ENCODE data around the gene COL10A1. TPM values are rescaled to one million over a fixed set of nuclear protein-coding genes. Genes with fewer than 3 reads are reported as not detected.

The COL10A1 gene
- total and polyA plus RNA-seq, 2 donors (not counting 3 experiments of a cell fraction or from before 2014, with no cell fraction given): not detected

DNA sequence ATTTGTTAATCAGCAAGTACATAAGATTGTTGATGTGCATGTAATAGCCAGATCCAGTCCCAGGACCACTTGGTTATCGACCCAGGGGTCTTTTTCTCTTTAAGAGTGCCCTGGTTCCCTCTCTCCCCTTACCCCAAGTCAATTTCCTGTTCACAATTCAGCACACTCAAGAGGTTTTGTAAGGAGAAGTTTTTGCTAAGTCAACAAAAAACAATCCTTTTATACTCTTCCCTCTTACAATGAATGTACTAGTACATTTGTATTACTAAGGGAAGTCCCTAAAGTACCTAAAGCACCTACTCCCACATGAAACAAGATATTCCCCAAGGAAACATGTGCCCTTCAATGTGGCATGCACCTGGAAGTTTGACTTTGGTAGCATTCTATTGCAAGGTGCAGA, 26.9 kb downstream of the COL10A1 start:
- no peak overlapping the region for H3K4me2 ChIP-seq (ENCODE audit: insufficient read depth, low read length)
- ChIA-PET POLR2A (no interaction called here), CTCF (interaction anchor here (0.6 to 5.0 kb wide), 4 partner anchors 12 to 203 kb away, joined by 3 to 216 read pairs (median 3); no protein-coding TSS in a partner anchor)
- no peak overlapping the region for H2AFZ ChIP-seq (ENCODE audit: low read depth, low read length)
- no peak for FAIRE-seq
- H3K27ac ChIP-seq (ENCODE audit: insufficient read depth, low read depth, low read length): no peak overlapping the region
- DNase-seq (ENCODE audit: low read depth, low spot score): no peak
- no peaks in the 10 kb centered on the region for H3K79me2 ChIP-seq (ENCODE audit: control insufficient read depth, insufficient read depth, low read length)
- H3K4me3 ChIP-seq (replicated peaks in 1 of 3; ENCODE audit: insufficient read depth in 1 of 3, low read depth in 1 of 3, low read length in 3 of 3): no peak overlapping the region
- H4K20me1 ChIP-seq (replicated peaks; ENCODE audit: control insufficient read depth, extremely low read depth, insufficient read depth, low read length): no peaks in the 10 kb centered on the region
- peaks cover 0 to 3% of the 10 kb centered on the region in 2 experiments for H3K27me3 ChIP-seq (ENCODE audit: control insufficient read depth in 2 of 2, insufficient read depth in 2 of 2, low read length in 2 of 2)
- dilution Hi-C loops (cut with MboI; ENCODE audit: extremely low pct_ligation_motif_present, low sequenced_read_pairs): no loop called here
- peaks cover 11% of the 10 kb centered on the region for H3K4me1 ChIP-seq (ENCODE audit: control insufficient read depth, extremely low read depth, insufficient read depth, low read length)
- BruUV-seq (replicated peaks): no TSS peak
- intact Hi-C loops (cut with micrococcal nuclease): loop anchor here (5.0 kb wide), 1 partner anchor 202 kb away; no protein-coding TSS in a partner anchor
- no peak overlapping the region for H3K9ac ChIP-seq (replicated peaks; ENCODE audit: extremely low read depth, insufficient read depth, low read length)
- H3K9me3 ChIP-seq (replicated peaks; ENCODE audit: control insufficient read depth, insufficient read depth, low read length): no peaks in the 10 kb centered on the region
- no peaks in the 10 kb centered on the region for H3K9me1 ChIP-seq (replicated peaks; ENCODE audit: control insufficient read depth, extremely low read depth, insufficient read depth, low read length)
- no peaks in the 10 kb centered on the region for H3K36me3 ChIP-seq (ENCODE audit: control insufficient read depth in 2 of 2, extremely low read depth in 1 of 2, insufficient read depth in 2 of 2, low read length in 2 of 2)
- TF ChIP-seq EZH2 (IDR thresholded peaks at IDR 0.05; ENCODE audit: borderline replicate concordance, low read depth, low read length, severe bottlenecking) (no peak), MYC (IDR thresholded peaks at IDR 0.05; ENCODE audit: low read depth, low read length) (no peak), POLR2AphosphoS5 (IDR thresholded peaks at IDR 0.05; ENCODE audit: insufficient read depth, low read depth, low read length) (no peak), FOS (IDR thresholded peaks at IDR 0.05; ENCODE audit: borderline replicate concordance, insufficient read depth, low read length) (no peak), POLR2A (IDR thresholded peaks at IDR 0.05; ENCODE audit: low read depth, low read length) (no peak), GATA2 (IDR thresholded peaks at IDR 0.05; ENCODE audit: insufficient read depth, insufficient read length, low read depth, low read length) (no peak), JUN (IDR thresholded peaks at IDR 0.05; ENCODE audit: borderline replicate concordance, insufficient read depth, insufficient read length, low read depth) (no peak)
- TF ChIP-seq, protein P1, sequence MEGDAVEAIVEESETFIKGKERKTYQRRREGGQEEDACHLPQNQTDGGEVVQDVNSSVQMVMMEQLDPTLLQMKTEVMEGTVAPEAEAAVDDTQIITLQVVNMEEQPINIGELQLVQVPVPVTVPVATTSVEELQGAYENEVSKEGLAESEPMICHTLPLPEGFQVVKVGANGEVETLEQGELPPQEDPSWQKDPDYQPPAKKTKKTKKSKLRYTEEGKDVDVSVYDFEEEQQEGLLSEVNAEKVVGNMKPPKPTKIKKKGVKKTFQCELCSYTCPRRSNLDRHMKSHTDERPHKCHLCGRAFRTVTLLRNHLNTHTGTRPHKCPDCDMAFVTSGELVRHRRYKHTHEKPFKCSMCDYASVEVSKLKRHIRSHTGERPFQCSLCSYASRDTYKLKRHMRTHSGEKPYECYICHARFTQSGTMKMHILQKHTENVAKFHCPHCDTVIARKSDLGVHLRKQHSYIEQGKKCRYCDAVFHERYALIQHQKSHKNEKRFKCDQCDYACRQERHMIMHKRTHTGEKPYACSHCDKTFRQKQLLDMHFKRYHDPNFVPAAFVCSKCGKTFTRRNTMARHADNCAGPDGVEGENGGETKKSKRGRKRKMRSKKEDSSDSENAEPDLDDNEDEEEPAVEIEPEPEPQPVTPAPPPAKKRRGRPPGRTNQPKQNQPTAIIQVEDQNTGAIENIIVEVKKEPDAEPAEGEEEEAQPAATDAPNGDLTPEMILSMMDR (IDR thresholded peaks at IDR 0.05; ENCODE audit: extremely low read depth in 1 of 2, insufficient read depth in 1 of 2, low read depth in 1 of 2, low read length in 2 of 2): no peak
- TF ChIP-seq, protein P2, sequence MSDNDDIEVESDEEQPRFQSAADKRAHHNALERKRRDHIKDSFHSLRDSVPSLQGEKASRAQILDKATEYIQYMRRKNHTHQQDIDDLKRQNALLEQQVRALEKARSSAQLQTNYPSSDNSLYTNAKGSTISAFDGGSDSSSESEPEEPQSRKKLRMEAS (IDR thresholded peaks at IDR 0.05; ENCODE audit: insufficient read depth, insufficient read length): no peak

All from endothelial cell of umbilical vein (primary cell).